ENCODE data around the gene ISYNA1. TPM values are rescaled to one million over a fixed set of nuclear protein-coding genes. Genes with fewer than 3 reads are reported as not detected.

Gene ISYNA1
- total and polyA plus RNA-seq, 4 donors = 42.1 to 535 (median 71.3) TPM

DNA sequence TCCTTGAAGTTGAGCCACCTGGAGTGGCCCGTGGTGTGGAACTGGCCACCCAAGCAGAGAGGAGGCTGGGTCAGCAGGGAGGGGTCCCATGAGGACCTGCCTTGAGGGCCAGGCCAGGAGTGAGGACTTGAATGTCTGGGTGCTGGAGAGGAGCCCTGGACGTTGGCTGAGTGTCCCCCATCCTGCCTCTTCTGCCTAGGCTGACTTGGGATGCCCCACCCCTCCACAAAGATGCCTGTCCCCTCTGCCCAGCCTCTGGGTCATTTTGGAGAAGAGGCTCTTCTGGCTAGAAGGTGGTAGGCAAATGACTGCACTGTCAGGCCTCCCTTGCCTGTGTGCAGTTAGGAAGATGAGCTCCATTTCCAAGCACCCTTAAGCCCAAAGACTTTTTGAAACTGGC, 17.0 kb downstream of the ISYNA1 start:
- peak in 1 of 2 donors; percentile 50 for DNase-seq
- no peak for ATAC-seq (ENCODE audit: low FRiP score)
- Histone ChIP-seq H3K4me3 (ENCODE audit: low read length in 2 of 2) (no peak overlapping the region), H3K4me1 (ENCODE audit: control insufficient read depth in 1 of 2, insufficient read depth in 2 of 2, low read length in 2 of 2) (no peaks in the 10 kb centered on the region), H3K9me3 (ENCODE audit: control insufficient read depth, low read length) (no peaks in the 10 kb centered on the region), H3K27ac (ENCODE audit: low read depth in 1 of 2, low read length in 2 of 2) (peak overlapping the region in 1 of 2 donors; percentile 20), H3K36me3 (ENCODE audit: control insufficient read depth in 1 of 2, insufficient read depth in 2 of 2, low read length in 1 of 2) (no peaks in the 10 kb centered on the region), H3K27me3 (ENCODE audit: control insufficient read depth in 1 of 2, insufficient read depth in 2 of 2, low read length in 1 of 2) (no peaks in the 10 kb centered on the region)
- WGBS, 2 donors = 28 to 30% methylated on average over 2 of the region's 2 CpGs
- intact Hi-C loops (cut with DNase I) = no loop called here

DNA sequence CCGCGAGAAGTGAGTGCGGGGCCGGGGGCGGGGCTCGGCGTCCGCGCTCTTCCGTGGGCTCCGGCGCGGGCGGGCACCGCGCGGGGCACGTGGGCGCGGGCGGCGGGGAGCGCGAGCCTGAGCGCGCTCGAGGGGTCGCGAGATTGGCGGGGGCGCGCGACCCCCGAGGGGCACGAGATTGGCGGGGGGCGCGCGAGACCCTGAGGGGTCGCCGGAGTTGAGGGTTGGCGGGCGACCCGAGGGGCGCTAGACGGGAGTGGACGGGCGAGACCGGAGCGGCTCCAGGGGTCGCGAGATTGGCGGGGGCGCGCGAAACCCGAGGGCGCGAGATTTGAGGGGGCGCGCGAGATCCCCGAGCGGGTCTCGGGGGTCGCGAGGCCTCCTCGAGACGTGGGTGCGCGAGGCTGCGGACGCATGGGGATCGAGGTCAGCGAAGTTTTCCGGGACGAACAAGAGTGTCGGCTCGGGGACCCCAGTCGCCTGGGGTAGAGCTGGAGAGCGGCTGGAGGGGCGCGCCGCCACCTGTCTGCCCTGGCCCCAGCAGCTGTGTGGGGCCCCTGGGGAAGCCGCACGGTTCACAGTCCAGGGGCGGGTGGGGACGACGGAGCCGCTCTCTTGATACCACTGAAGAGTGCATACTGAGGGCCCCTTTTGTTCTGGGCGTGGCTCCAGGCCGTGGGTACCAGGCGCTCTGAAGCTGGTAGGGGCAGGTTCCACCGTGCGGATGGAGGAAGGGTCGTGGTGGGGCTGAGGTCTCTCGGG, 18.1 kb downstream of the ISYNA1 start:
- Histone ChIP-seq H3K4me3 (ENCODE audit: low read length in 2 of 2) (peak overlapping the region; percentile 44 to 74), H3K4me1 (ENCODE audit: control insufficient read depth in 1 of 2, insufficient read depth in 2 of 2, low read length in 2 of 2) (no peaks in the 10 kb centered on the region), H3K27me3 (ENCODE audit: control insufficient read depth in 1 of 2, insufficient read depth in 2 of 2, low read length in 1 of 2) (no peaks in the 10 kb centered on the region), H3K27ac (ENCODE audit: low read depth in 1 of 2, low read length in 2 of 2) (peak overlapping the region in 1 of 2 donors; percentile 7), H3K36me3 (ENCODE audit: control insufficient read depth in 1 of 2, insufficient read depth in 2 of 2, low read length in 1 of 2) (no peaks in the 10 kb centered on the region), H3K9me3 (ENCODE audit: control insufficient read depth, low read length) (no peaks in the 10 kb centered on the region)
- WGBS, 2 donors = 1 to 2% methylated on average over 84 to 97 of the region's 97 CpGs
- intact Hi-C loops (cut with DNase I) = loop anchor here (10.0 kb wide), 2 partner anchors 165 to 215 kb away; partner anchors contain the start of gene RAB3A (in 1 of the 2)
- peak; percentile 67 to 83 for DNase-seq
- ATAC-seq (ENCODE audit: low FRiP score) = no peak

DNA sequence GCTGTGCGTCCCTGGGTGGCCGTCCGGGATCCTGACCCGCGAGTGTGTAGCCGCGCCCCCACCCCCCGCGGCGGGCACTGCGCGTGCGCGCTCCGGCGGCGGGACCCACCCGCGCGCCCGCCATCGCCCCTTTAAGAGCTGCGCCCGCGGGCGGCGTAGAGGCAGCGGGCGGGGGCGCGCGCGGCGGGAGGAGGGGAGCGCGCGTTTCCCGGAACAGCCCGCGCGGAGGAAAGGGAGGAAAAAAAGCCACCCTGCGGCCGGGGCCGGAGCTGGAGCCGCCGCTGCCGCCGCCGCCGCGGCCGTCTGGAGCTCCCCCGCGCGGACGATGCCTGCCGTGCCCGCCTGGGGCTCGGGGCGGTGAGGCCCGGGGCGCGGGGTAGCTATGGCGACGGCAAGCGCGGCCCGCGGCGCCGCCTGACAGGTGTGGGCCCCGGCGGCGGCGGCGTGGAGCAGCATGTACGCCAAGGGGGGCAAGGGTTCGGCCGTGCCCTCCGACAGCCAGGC, 18.7 kb downstream of the ISYNA1 start, which contains the start of gene SSBP4:
TSS of gene SSBP4 (plus strand) at position 204 of the 504 bp plus-strand sequence. CDS start at position 455, 251 bp downstream.
- no peaks in the 10 kb centered on the region for H3K4me1 ChIP-seq (ENCODE audit: control insufficient read depth in 1 of 2, insufficient read depth in 2 of 2, low read length in 2 of 2)

GRCh38 chr19:18418483-18419194, 19.3 kb downstream of the ISYNA1 start:
- intact Hi-C loops (cut with DNase I) = loop anchor here (10.0 kb wide), 2 partner anchors 164 to 214 kb away; partner anchors contain the start of gene RAB3A (in 1 of the 2)
- Histone ChIP-seq H3K9me3 (ENCODE audit: control insufficient read depth, low read length) (no peaks in the 10 kb centered on the region), H3K4me3 (ENCODE audit: low read length in 2 of 2) (no peak overlapping the region), H3K4me1 (ENCODE audit: control insufficient read depth in 1 of 2, insufficient read depth in 2 of 2, low read length in 2 of 2) (no peaks in the 10 kb centered on the region), H3K36me3 (ENCODE audit: control insufficient read depth in 1 of 2, insufficient read depth in 2 of 2, low read length in 1 of 2) (no peaks in the 10 kb centered on the region), H3K27ac (ENCODE audit: low read depth in 1 of 2, low read length in 2 of 2) (peak overlapping the region in 1 of 2 donors; percentile 46), H3K27me3 (ENCODE audit: control insufficient read depth in 1 of 2, insufficient read depth in 2 of 2, low read length in 1 of 2) (no peaks in the 10 kb centered on the region)
- ATAC-seq (ENCODE audit: low FRiP score) (no peak), DNase-seq (peak; percentile 76 to 83)
- WGBS, 2 donors = 17 to 19% methylated on average over 39 of the region's 39 CpGs

More for the DNA sequence above, 18.7 kb downstream of the ISYNA1 start, which contains the start of gene SSBP4:
- intact Hi-C loops (cut with DNase I) = loop anchor here (10.0 kb wide), 2 partner anchors 164 to 214 kb away; partner anchors contain the start of gene RAB3A (in 1 of the 2)
- H3K27me3 ChIP-seq (ENCODE audit: control insufficient read depth in 1 of 2, insufficient read depth in 2 of 2, low read length in 1 of 2) = no peaks in the 10 kb centered on the region
- ATAC-seq (ENCODE audit: low FRiP score) = peak; percentile 36
- DNase-seq = peak; percentile 85 to 90
- H3K36me3 ChIP-seq (ENCODE audit: control insufficient read depth in 1 of 2, insufficient read depth in 2 of 2, low read length in 1 of 2) = no peaks in the 10 kb centered on the region
- no peaks in the 10 kb centered on the region for H3K9me3 ChIP-seq (ENCODE audit: control insufficient read depth, low read length)
- H3K27ac ChIP-seq (ENCODE audit: low read depth in 1 of 2, low read length in 2 of 2) = peak within 1 kb of the TSS in 1 of 2 donors; percentile 46
- peak within 1 kb of the TSS; percentile 44 to 74 for H3K4me3 ChIP-seq (ENCODE audit: low read length in 2 of 2)
- WGBS, 2 donors = 1 to 2% methylated on average over 20 to 80 of the region's 80 CpGs

- no peaks in the 10 kb centered on the region for H3K4me1 ChIP-seq (ENCODE audit: control insufficient read depth in 1 of 2, insufficient read depth in 2 of 2, low read length in 2 of 2)
These were observed 19.9 kb downstream of the ISYNA1 start for GRCh38 chr19:18418029-18418482.

GRCh38 chr19:18417250-18418028, 20.5 kb downstream of the ISYNA1 start:
- no peaks in the 10 kb centered on the region for H3K9me3 ChIP-seq (ENCODE audit: control insufficient read depth, low read length)
- H3K27me3 ChIP-seq (ENCODE audit: control insufficient read depth in 1 of 2, insufficient read depth in 2 of 2, low read length in 1 of 2) = no peaks in the 10 kb centered on the region
- H3K4me1 ChIP-seq (ENCODE audit: control insufficient read depth in 1 of 2, insufficient read depth in 2 of 2, low read length in 2 of 2) = no peaks in the 10 kb centered on the region
- no peaks in the 10 kb centered on the region for H3K36me3 ChIP-seq (ENCODE audit: control insufficient read depth in 1 of 2, insufficient read depth in 2 of 2, low read length in 1 of 2)
- H3K27ac ChIP-seq (ENCODE audit: low read depth in 1 of 2, low read length in 2 of 2) = peak overlapping the region in 1 of 2 donors; percentile 71
- intact Hi-C loops (cut with DNase I) = loop anchor here (1.0 to 10.0 kb wide), 4 partner anchors 113 to 213 kb away; partner anchors contain the start of genes JUND (in 1 of the 2) and RAB3A (in 1 of the 2)
- ATAC-seq (ENCODE audit: low FRiP score) (peak; percentile 66), DNase-seq (peak; percentile 93 to 94)
- 1% methylated on average over 39 to 53 of the region's 53 CpGs for WGBS, 2 donors
- H3K4me3 ChIP-seq (ENCODE audit: low read length in 2 of 2) = peak overlapping the region in 1 of 2 donors; percentile 6

More at GRCh38 chr19:18418029-18418482, 19.9 kb downstream of the ISYNA1 start:
- Histone ChIP-seq H3K27me3 (ENCODE audit: control insufficient read depth in 1 of 2, insufficient read depth in 2 of 2, low read length in 1 of 2) (no peaks in the 10 kb centered on the region), H3K9me3 (ENCODE audit: control insufficient read depth, low read length) (no peaks in the 10 kb centered on the region), H3K36me3 (ENCODE audit: control insufficient read depth in 1 of 2, insufficient read depth in 2 of 2, low read length in 1 of 2) (no peaks in the 10 kb centered on the region), H3K4me3 (ENCODE audit: low read length in 2 of 2) (no peak overlapping the region), H3K27ac (ENCODE audit: low read depth in 1 of 2, low read length in 2 of 2) (peak overlapping the region in 1 of 2 donors; percentile 46)
- ATAC-seq (ENCODE audit: low FRiP score) = no peak
- 10 to 12% methylated on average over 30 of the region's 30 CpGs for WGBS, 2 donors
- intact Hi-C loops (cut with DNase I) = loop anchor here (10.0 kb wide), 2 partner anchors 163 to 213 kb away; partner anchors contain the start of gene RAB3A (in 1 of the 2)
- peak; percentile 85 to 87 for DNase-seq

- Histone ChIP-seq H3K9me3 (ENCODE audit: control insufficient read depth, low read length) (no peaks in the 10 kb centered on the region), H3K27ac (ENCODE audit: low read depth in 1 of 2, low read length in 2 of 2) (peak overlapping the region in 1 of 2 donors; percentile 71), H3K4me1 (ENCODE audit: control insufficient read depth in 1 of 2, insufficient read depth in 2 of 2, low read length in 2 of 2) (no peaks in the 10 kb centered on the region), H3K27me3 (ENCODE audit: control insufficient read depth in 1 of 2, insufficient read depth in 2 of 2, low read length in 1 of 2) (no peaks in the 10 kb centered on the region), H3K4me3 (ENCODE audit: low read length in 2 of 2) (peak overlapping the region in 1 of 2 donors; percentile 6), H3K36me3 (ENCODE audit: control insufficient read depth in 1 of 2, insufficient read depth in 2 of 2, low read length in 1 of 2) (no peaks in the 10 kb centered on the region)
- WGBS, 2 donors = 1% methylated on average over 40 to 44 of the region's 44 CpGs
- intact Hi-C loops (cut with DNase I) = loop anchor here (1.0 to 10.0 kb wide), 4 partner anchors 113 to 212 kb away; partner anchors contain the start of genes JUND (in 1 of the 2) and RAB3A (in 1 of the 2)
- ATAC-seq (ENCODE audit: low FRiP score) = peak; percentile 82
- peak; percentile 97 to 98 for DNase-seq
These were observed 21.1 kb downstream of the ISYNA1 start for GRCh38 chr19:18416778-18417249.

All from aorta (tissue), 5 donors.